WERI-Rb-1 (cell line): Measurements from ENCODE around the gene DIAPH1.
A peak's percentile ranks its signal among the peaks of the same experiment; 100 is the strongest.

Experiments used
- DNase-seq: peaks from one replicate; pipeline ENCODE4 v3.0.0-alpha.2; 2020
- H3K27ac ChIP-seq: fragments of 250-450 bp; sonication (Bioruptor Pico); 2 replicates; pipeline ENCODE4 v1.5.1; 2020; ENCODE audit warnings: mild to moderate bottlenecking, moderate library complexity
- H3K27me3 ChIP-seq: fragments of 250-450 bp; sonication (Bioruptor Pico); 2 replicates; pipeline ENCODE4 v1.5.1; 2021; ENCODE audit warnings: mild to moderate bottlenecking, low read depth, moderate library complexity; ENCODE audit not compliant: insufficient read depth, severe bottlenecking
- H3K36me3 ChIP-seq: fragments of 250-450 bp; sonication (Bioruptor Pico); 2 replicates; pipeline ENCODE4 v1.5.1; 2020; ENCODE audit warnings: mild to moderate bottlenecking, moderate library complexity
- H3K4me3 ChIP-seq: 2 replicates; pipeline ENCODE4 v1.5.1; 2011; ENCODE audit warnings: low read depth, mild to moderate bottlenecking, control low read depth, low read length
- H3K9me3 ChIP-seq: fragments of 250-450 bp; sonication (Bioruptor Pico); 2 replicates; pipeline ENCODE4 v1.5.1; 2021; ENCODE audit warnings: mild to moderate bottlenecking, moderate library complexity; ENCODE audit not compliant: severe bottlenecking
- TF ChIP-seq, protein P1 (sequence below): IDR thresholded peaks from 2 replicates; pipeline ENCODE4 v1.5.1; 2011; ENCODE audit warnings: low read depth, mild to moderate bottlenecking, control low read depth, inconsistent platforms, low read length

DIAPH1 gene

DNA sequence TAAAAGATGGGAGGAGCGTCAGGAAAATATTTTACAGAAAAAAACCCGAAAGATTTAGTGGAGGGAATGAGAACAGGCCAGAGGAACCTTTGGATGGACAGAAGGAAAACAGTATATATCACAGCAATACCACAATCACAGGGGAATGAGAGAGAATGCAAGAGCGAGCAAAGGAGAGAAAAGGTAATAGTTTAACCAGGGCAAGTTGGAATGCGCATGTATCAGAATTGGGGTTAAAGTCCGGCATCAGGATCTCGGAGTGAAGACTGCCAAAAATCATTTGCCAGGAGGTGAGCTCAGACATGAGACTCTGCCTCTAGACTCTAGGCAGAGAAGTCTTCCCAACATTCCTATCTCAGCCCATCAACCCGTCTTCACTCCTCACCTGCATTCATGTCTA lies 93.1 kb downstream of the DIAPH1 start:
- TF ChIP-seq, protein P1, sequence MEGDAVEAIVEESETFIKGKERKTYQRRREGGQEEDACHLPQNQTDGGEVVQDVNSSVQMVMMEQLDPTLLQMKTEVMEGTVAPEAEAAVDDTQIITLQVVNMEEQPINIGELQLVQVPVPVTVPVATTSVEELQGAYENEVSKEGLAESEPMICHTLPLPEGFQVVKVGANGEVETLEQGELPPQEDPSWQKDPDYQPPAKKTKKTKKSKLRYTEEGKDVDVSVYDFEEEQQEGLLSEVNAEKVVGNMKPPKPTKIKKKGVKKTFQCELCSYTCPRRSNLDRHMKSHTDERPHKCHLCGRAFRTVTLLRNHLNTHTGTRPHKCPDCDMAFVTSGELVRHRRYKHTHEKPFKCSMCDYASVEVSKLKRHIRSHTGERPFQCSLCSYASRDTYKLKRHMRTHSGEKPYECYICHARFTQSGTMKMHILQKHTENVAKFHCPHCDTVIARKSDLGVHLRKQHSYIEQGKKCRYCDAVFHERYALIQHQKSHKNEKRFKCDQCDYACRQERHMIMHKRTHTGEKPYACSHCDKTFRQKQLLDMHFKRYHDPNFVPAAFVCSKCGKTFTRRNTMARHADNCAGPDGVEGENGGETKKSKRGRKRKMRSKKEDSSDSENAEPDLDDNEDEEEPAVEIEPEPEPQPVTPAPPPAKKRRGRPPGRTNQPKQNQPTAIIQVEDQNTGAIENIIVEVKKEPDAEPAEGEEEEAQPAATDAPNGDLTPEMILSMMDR: no peak
- Histone ChIP-seq H3K27ac (no peak overlapping the region), H3K36me3 (peaks cover 72% of the 10 kb centered on the region), H3K9me3 (peaks cover 2% of the 10 kb centered on the region), H3K27me3 (no peaks in the 10 kb centered on the region), H3K4me3 (no peak overlapping the region)
- no peak for DNase-seq

DNA sequence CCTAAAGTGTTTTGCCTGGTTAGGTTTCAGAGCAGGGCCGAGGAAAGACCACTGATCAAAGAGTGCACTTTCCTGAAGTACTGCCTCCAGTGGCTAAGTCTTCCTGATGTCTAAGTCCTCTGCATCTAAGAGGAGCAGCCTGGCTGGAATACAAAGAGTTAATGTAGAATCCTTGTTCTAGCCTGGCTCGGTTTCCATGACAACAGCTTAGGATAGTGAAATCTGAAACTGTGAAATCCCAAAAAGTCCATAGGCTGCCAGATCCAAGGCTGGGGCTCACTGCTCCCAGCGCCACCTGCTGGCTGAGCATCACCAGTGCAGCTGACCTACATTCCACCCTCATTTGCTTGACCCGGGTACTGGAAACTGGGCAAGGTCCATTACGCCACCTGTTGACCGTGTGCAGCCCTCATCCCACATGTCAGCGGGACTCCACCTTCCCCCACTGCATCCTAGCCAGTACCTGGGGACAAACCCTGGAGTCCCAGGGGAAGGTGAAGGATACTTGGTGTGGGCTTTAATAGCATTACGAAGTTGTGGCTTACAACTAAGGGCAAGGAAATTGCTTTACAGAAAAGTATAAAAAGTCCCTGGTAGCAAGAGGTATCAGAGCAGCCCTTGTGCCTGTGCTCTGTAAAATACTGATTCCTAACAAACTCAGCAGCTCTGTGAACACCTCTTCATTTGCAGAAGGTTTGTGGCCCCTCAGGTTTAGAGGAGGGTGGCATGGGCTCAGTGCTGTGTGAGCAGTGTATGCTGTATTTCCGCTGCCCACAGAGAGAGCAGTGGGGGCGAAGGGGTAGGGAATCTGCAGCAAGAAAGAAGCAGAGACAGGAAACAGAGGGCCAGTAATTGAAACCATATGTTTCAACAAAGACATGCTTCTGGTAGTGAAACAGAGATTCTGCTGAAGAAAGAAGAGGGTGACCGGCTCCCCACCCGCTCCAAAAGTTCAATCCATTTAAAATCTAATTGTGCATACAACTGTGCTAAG lies 93.9 kb downstream of the DIAPH1 start:
- TF ChIP-seq, protein P1: peak; percentile 99
- H3K4me3 ChIP-seq: no peak overlapping the region
- H3K36me3 ChIP-seq: peaks cover 80% of the 10 kb centered on the region
- DNase-seq: peak; percentile 85
- peak overlapping the region; percentile 18; the same call in 1 of the 2 replicates for H3K27ac ChIP-seq
- H3K9me3 ChIP-seq: peaks cover 2% of the 10 kb centered on the region
- H3K27me3 ChIP-seq: no peaks in the 10 kb centered on the region

DNA sequence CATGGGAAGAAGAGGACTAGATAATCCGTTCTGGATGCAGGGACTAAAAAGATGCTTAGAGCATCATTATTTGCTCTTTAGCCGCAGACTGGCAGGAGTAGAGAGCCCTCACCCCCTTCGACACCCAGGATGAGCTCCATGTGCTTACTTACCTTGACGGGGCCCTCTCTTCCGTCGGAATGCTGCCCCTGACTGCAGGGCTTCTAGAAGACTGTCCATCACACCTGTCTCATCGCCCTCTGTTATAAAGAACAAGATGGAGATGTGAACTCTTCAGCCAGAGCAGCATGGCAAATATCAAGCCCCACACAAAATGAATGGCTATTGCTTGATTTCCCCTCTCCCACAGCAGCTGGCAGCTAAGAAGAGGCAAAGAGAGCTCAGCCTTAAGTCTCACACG lies 94.8 kb downstream of the DIAPH1 start:
- Histone ChIP-seq H3K27me3 (no peaks in the 10 kb centered on the region), H3K9me3 (peaks cover 2% of the 10 kb centered on the region), H3K36me3 (peaks cover 84% of the 10 kb centered on the region), H3K4me3 (no peak overlapping the region), H3K27ac (no peak overlapping the region)
- TF ChIP-seq, protein P1: no peak
- DNase-seq: no peak

DNA sequence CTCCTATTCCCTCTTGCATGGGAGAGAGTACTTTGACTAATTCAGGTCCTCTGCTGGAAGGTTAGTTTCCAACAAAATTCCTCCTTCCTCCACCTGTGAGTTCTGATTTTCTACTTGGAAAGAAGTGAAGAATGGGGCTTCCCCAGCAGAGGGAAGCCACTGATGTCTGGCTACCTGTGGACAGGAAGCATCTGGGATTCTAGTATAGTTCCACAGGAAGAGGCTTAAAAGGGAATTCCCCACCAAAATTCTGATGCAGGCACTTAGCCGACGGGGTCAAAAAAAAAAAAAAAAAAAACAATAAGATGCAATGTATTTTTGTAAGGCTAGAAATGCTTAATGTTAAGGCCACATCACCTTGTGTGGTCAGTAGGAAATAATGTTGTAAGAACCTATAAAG lies 96.5 kb downstream of the DIAPH1 start:
- TF ChIP-seq, protein P1: no peak
- H3K27me3 ChIP-seq: no peaks in the 10 kb centered on the region
- no peak overlapping the region for H3K4me3 ChIP-seq
- H3K27ac ChIP-seq: no peak overlapping the region
- H3K9me3 ChIP-seq: peaks cover 2% of the 10 kb centered on the region
- peaks cover 76% of the 10 kb centered on the region for H3K36me3 ChIP-seq
- DNase-seq: no peak

DNA sequence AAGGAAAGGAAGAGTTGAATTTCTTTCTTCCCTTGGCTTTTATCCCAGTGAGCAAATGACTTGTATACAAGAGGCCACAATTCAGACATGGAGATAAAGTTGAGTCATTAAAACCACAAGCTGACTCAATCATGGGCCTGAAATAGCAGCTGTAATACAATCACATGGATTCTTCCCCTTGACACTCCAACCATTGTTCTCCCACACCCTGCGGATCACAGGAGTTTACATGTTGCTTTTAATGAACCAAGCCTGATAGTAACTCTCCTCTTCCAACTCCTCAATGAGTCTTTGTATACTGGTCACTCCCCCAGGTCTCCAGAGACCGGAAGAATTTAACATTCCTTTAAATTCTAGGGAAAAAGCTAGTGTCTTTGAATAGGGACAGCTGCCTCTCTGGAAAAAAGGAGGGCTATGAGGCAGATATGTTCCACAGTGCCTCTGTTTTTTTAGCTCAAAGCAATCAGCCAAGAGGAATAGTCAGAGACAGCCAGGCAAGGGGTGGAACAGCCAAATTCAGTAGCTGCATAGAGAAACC lies 97.5 kb downstream of the DIAPH1 start:
- no peak overlapping the region for H3K27ac ChIP-seq
- H3K4me3 ChIP-seq: no peak overlapping the region
- TF ChIP-seq, protein P1: no peak
- DNase-seq: no peak
- H3K36me3 ChIP-seq: peaks cover 77% of the 10 kb centered on the region
- H3K27me3 ChIP-seq: no peaks in the 10 kb centered on the region
- H3K9me3 ChIP-seq: peaks cover 2% of the 10 kb centered on the region
